Measurements from ENCODE around the gene TBC1D19. TPM values are rescaled to one million over a fixed set of nuclear protein-coding genes. Genes with fewer than 3 reads are reported as not detected.

The TBC1D19 gene
- total RNA-seq, 1 donor from 2014 or later = 41.8 TPM

GRCh38 chr4:26762650-26763049 is 178.8 kb downstream of the TBC1D19 start:
- no peak overlapping the region for H3K9ac ChIP-seq (ENCODE audit: low read depth in 1 of 3, low read length in 3 of 3)
- H3K27me3 ChIP-seq (ENCODE audit: control insufficient read depth in 3 of 3, insufficient read depth in 3 of 3, low read length in 3 of 3) = no peaks in the 10 kb centered on the region
- H3K4me3 ChIP-seq (ENCODE audit: low read length in 3 of 3) = no peak overlapping the region
- H3K9me3 ChIP-seq (ENCODE audit: control insufficient read depth in 3 of 3, low read length in 3 of 3) = no peaks in the 10 kb centered on the region
- no peak overlapping the region for H3K27ac ChIP-seq (ENCODE audit: low read depth, low read length)
- H3K4me1 ChIP-seq (ENCODE audit: control insufficient read depth in 3 of 3, insufficient read depth in 3 of 3, low read length in 3 of 3) = peaks cover 0 to 2% (median 0%) of the 10 kb centered on the region in 3 donors
- H3K36me3 ChIP-seq (ENCODE audit: control insufficient read depth in 3 of 3, insufficient read depth in 3 of 3, low read length in 3 of 3) = no peaks in the 10 kb centered on the region

- H3K9ac ChIP-seq (ENCODE audit: low read depth in 1 of 3, low read length in 3 of 3) = no peak overlapping the region
- no peaks in the 10 kb centered on the region for H3K27me3 ChIP-seq (ENCODE audit: control insufficient read depth in 3 of 3, insufficient read depth in 3 of 3, low read length in 3 of 3)
- H3K9me3 ChIP-seq (ENCODE audit: control insufficient read depth in 3 of 3, low read length in 3 of 3) = no peaks in the 10 kb centered on the region
- H3K4me3 ChIP-seq (ENCODE audit: low read length in 3 of 3) = no peak overlapping the region
- H3K36me3 ChIP-seq (ENCODE audit: control insufficient read depth in 3 of 3, insufficient read depth in 3 of 3, low read length in 3 of 3) = no peaks in the 10 kb centered on the region
- H3K4me1 ChIP-seq (ENCODE audit: control insufficient read depth in 3 of 3, insufficient read depth in 3 of 3, low read length in 3 of 3) = peaks cover 0 to 2% (median 0%) of the 10 kb centered on the region in 3 donors
- H3K27ac ChIP-seq (ENCODE audit: low read depth, low read length) = no peak overlapping the region
These were observed 179.2 kb downstream of the TBC1D19 start for GRCh38 chr4:26763063-26763462.

- Histone ChIP-seq H3K4me3 (ENCODE audit: low read length in 3 of 3) (no peak overlapping the region), H3K4me1 (ENCODE audit: control insufficient read depth in 3 of 3, insufficient read depth in 3 of 3, low read length in 3 of 3) (peaks cover 0 to 2% (median 0%) of the 10 kb centered on the region in 3 donors), H3K27me3 (ENCODE audit: control insufficient read depth in 3 of 3, insufficient read depth in 3 of 3, low read length in 3 of 3) (no peaks in the 10 kb centered on the region), H3K36me3 (ENCODE audit: control insufficient read depth in 3 of 3, insufficient read depth in 3 of 3, low read length in 3 of 3) (no peaks in the 10 kb centered on the region), H3K9ac (ENCODE audit: low read depth in 1 of 3, low read length in 3 of 3) (no peak overlapping the region), H3K27ac (ENCODE audit: low read depth, low read length) (no peak overlapping the region), H3K9me3 (ENCODE audit: control insufficient read depth in 3 of 3, low read length in 3 of 3) (no peaks in the 10 kb centered on the region)
These were observed 179.8 kb downstream of the TBC1D19 start for GRCh38 chr4:26763648-26764047.

GRCh38 chr4:26764231-26764630 is 180.3 kb downstream of the TBC1D19 start:
- Histone ChIP-seq H3K9me3 (ENCODE audit: control insufficient read depth in 3 of 3, low read length in 3 of 3) (no peaks in the 10 kb centered on the region), H3K4me1 (ENCODE audit: control insufficient read depth in 3 of 3, insufficient read depth in 3 of 3, low read length in 3 of 3) (peaks cover 0 to 2% (median 0%) of the 10 kb centered on the region in 3 donors), H3K27me3 (ENCODE audit: control insufficient read depth in 3 of 3, insufficient read depth in 3 of 3, low read length in 3 of 3) (no peaks in the 10 kb centered on the region), H3K36me3 (ENCODE audit: control insufficient read depth in 3 of 3, insufficient read depth in 3 of 3, low read length in 3 of 3) (no peaks in the 10 kb centered on the region), H3K4me3 (ENCODE audit: low read length in 3 of 3) (no peak overlapping the region), H3K9ac (ENCODE audit: low read depth in 1 of 3, low read length in 3 of 3) (no peak overlapping the region), H3K27ac (ENCODE audit: low read depth, low read length) (no peak overlapping the region)

- H3K36me3 ChIP-seq (ENCODE audit: control insufficient read depth in 3 of 3, insufficient read depth in 3 of 3, low read length in 3 of 3) = no peaks in the 10 kb centered on the region
- peaks cover 0 to 2% (median 0%) of the 10 kb centered on the region in 3 donors for H3K4me1 ChIP-seq (ENCODE audit: control insufficient read depth in 3 of 3, insufficient read depth in 3 of 3, low read length in 3 of 3)
- H3K9me3 ChIP-seq (ENCODE audit: control insufficient read depth in 3 of 3, low read length in 3 of 3) = no peaks in the 10 kb centered on the region
- no peaks in the 10 kb centered on the region for H3K27me3 ChIP-seq (ENCODE audit: control insufficient read depth in 3 of 3, insufficient read depth in 3 of 3, low read length in 3 of 3)
- H3K4me3 ChIP-seq (ENCODE audit: low read length in 3 of 3) = no peak overlapping the region
- no peak overlapping the region for H3K27ac ChIP-seq (ENCODE audit: low read depth, low read length)
- H3K9ac ChIP-seq (ENCODE audit: low read depth in 1 of 3, low read length in 3 of 3) = no peak overlapping the region
These were observed 181.6 kb downstream of the TBC1D19 start for GRCh38 chr4:26765515-26765914.

- H3K36me3 ChIP-seq (ENCODE audit: control insufficient read depth in 3 of 3, insufficient read depth in 3 of 3, low read length in 3 of 3) = no peaks in the 10 kb centered on the region
- H3K4me1 ChIP-seq (ENCODE audit: control insufficient read depth in 3 of 3, insufficient read depth in 3 of 3, low read length in 3 of 3) = peaks cover 0 to 2% (median 0%) of the 10 kb centered on the region in 3 donors
- no peaks in the 10 kb centered on the region for H3K9me3 ChIP-seq (ENCODE audit: control insufficient read depth in 3 of 3, low read length in 3 of 3)
- H3K27me3 ChIP-seq (ENCODE audit: control insufficient read depth in 3 of 3, insufficient read depth in 3 of 3, low read length in 3 of 3) = no peaks in the 10 kb centered on the region
- no peak overlapping the region for H3K9ac ChIP-seq (ENCODE audit: low read depth in 1 of 3, low read length in 3 of 3)
- H3K4me3 ChIP-seq (ENCODE audit: low read length in 3 of 3) = no peak overlapping the region
- no peak overlapping the region for H3K27ac ChIP-seq (ENCODE audit: low read depth, low read length)
These were observed 182.3 kb downstream of the TBC1D19 start for GRCh38 chr4:26766141-26766540.

GRCh38 chr4:26772096-26772873 is 188.4 kb downstream of the TBC1D19 start:
- no peak overlapping the region for H3K27ac ChIP-seq (ENCODE audit: low read depth, low read length)
- no peaks in the 10 kb centered on the region for H3K4me1 ChIP-seq (ENCODE audit: control insufficient read depth in 3 of 3, insufficient read depth in 3 of 3, low read length in 3 of 3)
- H3K27me3 ChIP-seq (ENCODE audit: control insufficient read depth in 3 of 3, insufficient read depth in 3 of 3, low read length in 3 of 3) = no peaks in the 10 kb centered on the region
- H3K9me3 ChIP-seq (ENCODE audit: control insufficient read depth in 3 of 3, low read length in 3 of 3) = peaks cover 0 to 8% (median 6%) of the 10 kb centered on the region in 3 donors
- H3K4me3 ChIP-seq (ENCODE audit: low read length in 3 of 3) = no peak overlapping the region
- H3K9ac ChIP-seq (ENCODE audit: low read depth in 1 of 3, low read length in 3 of 3) = no peak overlapping the region
- H3K36me3 ChIP-seq (ENCODE audit: control insufficient read depth in 3 of 3, insufficient read depth in 3 of 3, low read length in 3 of 3) = peaks cover 0 to 2% (median 0%) of the 10 kb centered on the region in 3 donors

- H3K27ac ChIP-seq (ENCODE audit: low read depth, low read length) = no peak overlapping the region
- no peak overlapping the region for H3K9ac ChIP-seq (ENCODE audit: low read depth in 1 of 3, low read length in 3 of 3)
- no peaks in the 10 kb centered on the region for H3K4me1 ChIP-seq (ENCODE audit: control insufficient read depth in 3 of 3, insufficient read depth in 3 of 3, low read length in 3 of 3)
- peaks cover 0 to 4% (median under 1%) of the 10 kb centered on the region in 3 donors for H3K9me3 ChIP-seq (ENCODE audit: control insufficient read depth in 3 of 3, low read length in 3 of 3)
- no peak overlapping the region for H3K4me3 ChIP-seq (ENCODE audit: low read length in 3 of 3)
- H3K36me3 ChIP-seq (ENCODE audit: control insufficient read depth in 3 of 3, insufficient read depth in 3 of 3, low read length in 3 of 3) = no peaks in the 10 kb centered on the region
- H3K27me3 ChIP-seq (ENCODE audit: control insufficient read depth in 3 of 3, insufficient read depth in 3 of 3, low read length in 3 of 3) = no peaks in the 10 kb centered on the region
These were observed 195.3 kb downstream of the TBC1D19 start for GRCh38 chr4:26779224-26779623.

- no peak overlapping the region for H3K9ac ChIP-seq (ENCODE audit: low read depth in 1 of 3, low read length in 3 of 3)
- no peak overlapping the region for H3K27ac ChIP-seq (ENCODE audit: low read depth, low read length)
These were observed 195.8 kb downstream of the TBC1D19 start for GRCh38 chr4:26779674-26780073.

GRCh38 chr4:26780539-26780938 is 196.7 kb downstream of the TBC1D19 start:
- no peak overlapping the region for H3K27ac ChIP-seq (ENCODE audit: low read depth, low read length)
- no peaks in the 10 kb centered on the region for H3K27me3 ChIP-seq (ENCODE audit: control insufficient read depth in 3 of 3, insufficient read depth in 3 of 3, low read length in 3 of 3)
- peaks cover 0 to under 1% (median 0%) of the 10 kb centered on the region in 3 donors for H3K9me3 ChIP-seq (ENCODE audit: control insufficient read depth in 3 of 3, low read length in 3 of 3)
- H3K4me1 ChIP-seq (ENCODE audit: control insufficient read depth in 3 of 3, insufficient read depth in 3 of 3, low read length in 3 of 3) = no peaks in the 10 kb centered on the region
- H3K4me3 ChIP-seq (ENCODE audit: low read length in 3 of 3) = no peak overlapping the region
- H3K9ac ChIP-seq (ENCODE audit: low read depth in 1 of 3, low read length in 3 of 3) = no peak overlapping the region
- H3K36me3 ChIP-seq (ENCODE audit: control insufficient read depth in 3 of 3, insufficient read depth in 3 of 3, low read length in 3 of 3) = no peaks in the 10 kb centered on the region

More at GRCh38 chr4:26779674-26780073, 195.8 kb downstream of the TBC1D19 start:
- Histone ChIP-seq H3K36me3 (ENCODE audit: control insufficient read depth in 3 of 3, insufficient read depth in 3 of 3, low read length in 3 of 3) (no peaks in the 10 kb centered on the region), H3K9me3 (ENCODE audit: control insufficient read depth in 3 of 3, low read length in 3 of 3) (peaks cover 0 to 4% (median 0%) of the 10 kb centered on the region in 3 donors), H3K4me3 (ENCODE audit: low read length in 3 of 3) (no peak overlapping the region), H3K27me3 (ENCODE audit: control insufficient read depth in 3 of 3, insufficient read depth in 3 of 3, low read length in 3 of 3) (no peaks in the 10 kb centered on the region), H3K4me1 (ENCODE audit: control insufficient read depth in 3 of 3, insufficient read depth in 3 of 3, low read length in 3 of 3) (no peaks in the 10 kb centered on the region)

Data from skeletal muscle tissue (tissue), 4 donors.